Activated CD4-positive, CD25-positive, alpha-beta regulatory T cell (primary cell): ENCODE results near the gene SDK2.

Experiments used
- DNase-seq, 4 experiments: peaks; one replicate each; lab custom pipeline; 2025; lab: John Stamatoyannopoulos, UW

Gene SDK2

DNA sequence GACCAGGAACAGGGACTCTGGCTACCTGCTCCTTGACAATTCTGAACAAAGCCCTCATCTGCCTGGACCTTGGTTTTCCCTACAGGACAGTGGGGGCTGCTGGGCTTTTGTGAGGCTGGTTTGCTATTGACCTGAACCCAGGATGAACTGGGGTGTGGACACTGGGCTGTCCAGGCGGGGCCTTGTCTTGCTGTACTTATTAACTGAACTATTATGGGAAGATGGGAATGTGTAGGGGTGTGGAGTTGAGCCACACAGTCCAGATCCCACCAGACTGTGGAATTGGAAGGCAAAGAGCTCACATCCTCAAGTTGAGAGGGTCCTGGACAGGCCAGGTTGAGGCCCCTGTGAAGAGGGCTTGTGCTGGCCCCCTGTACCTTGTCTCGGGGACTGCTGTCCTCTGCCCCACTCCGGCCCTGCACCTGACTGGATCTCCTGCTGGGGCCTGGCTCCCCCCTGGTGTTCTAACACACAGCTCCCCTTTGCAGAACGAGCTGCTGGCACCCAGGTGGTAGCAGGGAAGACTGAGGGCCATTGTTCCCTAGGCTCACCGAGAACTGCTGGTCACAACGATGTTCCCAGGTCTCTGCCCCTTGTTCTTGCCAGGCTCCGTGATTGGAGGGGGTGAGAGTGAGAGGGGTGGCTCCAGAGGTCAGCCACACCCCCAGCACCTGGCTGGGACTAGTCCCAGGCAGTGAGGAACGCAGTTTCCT is 280.6 kb downstream of the SDK2 start:
- DNase-seq: no peak

DNA sequence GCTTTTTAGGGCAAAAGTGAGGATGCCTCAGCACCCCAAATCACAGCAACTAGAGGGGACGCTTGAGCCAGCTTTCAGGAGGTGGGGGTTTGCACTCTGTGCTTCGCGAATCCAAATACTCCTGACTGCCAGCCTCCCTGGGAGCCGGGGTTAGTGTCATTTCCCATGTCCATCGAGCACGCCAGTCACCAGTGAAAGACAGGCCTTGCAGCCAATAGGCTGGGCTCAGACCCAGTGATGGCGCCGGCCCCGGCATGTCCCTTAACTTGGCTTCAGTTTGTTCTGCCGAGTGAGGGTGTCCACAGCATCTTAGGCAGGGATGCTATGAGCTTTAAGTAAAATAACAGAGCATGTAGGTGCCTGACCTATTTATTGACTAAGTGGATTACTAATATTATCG is 281.5 kb downstream of the SDK2 start:
- DNase-seq: no peak

DNA sequence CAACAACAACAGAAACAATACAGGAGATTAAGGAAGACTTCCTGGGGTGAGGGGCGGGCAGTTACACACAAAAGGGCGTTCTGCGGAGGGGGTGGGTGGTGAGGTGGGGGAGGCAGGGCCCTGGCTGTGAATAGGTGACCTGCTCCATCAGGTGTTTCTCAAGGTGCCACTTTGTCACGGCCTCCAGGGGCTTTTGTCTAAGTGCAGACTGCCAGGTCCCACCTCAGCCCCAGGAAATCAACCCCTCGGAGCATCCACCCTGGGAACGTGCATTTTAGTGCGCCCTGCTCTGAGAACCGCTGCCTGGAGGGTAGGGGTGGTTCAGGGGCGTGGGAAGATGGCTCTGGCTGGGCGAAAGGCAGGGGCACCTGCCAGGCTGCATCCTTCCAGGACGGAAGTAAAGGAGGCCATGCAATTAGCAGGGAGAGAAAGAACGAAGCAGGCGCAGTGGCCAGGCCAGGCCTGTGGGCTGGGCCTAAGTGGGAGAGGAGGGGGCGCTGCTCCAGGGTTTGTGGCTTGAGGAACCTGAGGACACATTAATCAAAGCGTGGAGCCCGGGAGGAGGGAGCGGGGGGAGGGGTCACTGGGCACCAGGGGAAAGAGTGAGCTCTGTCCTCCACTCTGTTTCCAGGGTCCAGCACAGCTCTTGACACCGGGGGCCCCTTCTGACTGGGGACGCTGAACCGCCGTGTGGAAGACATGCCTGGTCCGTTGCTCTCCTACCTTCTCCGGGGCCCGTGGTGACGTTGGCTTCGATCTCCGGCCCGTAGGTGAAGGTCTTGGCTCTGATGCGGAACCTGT is 283.1 kb downstream of the SDK2 start:
- DNase-seq: no peak

DNA sequence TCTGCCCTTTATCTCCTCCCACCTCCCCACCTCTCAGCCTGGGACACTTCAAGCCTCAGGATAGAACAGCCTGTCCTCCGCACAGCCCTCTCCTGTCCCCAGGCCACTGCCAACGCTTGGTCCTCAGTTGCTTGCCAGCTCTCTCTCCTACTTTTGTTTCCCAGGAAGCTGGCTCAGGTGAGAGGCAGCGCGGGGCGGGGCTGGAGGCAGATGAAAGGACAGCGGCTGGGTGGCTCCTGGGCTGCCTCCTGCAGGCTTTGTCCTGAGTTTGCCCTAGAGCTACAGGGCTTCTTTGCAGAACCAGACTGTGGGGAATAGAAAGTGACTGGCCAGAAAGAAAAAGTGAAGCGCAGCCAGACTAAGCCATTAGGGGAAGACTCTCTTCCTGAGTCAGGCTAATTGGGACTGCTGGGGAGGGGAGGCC is 284.2 kb downstream of the SDK2 start:
- DNase-seq: no peak

DNA sequence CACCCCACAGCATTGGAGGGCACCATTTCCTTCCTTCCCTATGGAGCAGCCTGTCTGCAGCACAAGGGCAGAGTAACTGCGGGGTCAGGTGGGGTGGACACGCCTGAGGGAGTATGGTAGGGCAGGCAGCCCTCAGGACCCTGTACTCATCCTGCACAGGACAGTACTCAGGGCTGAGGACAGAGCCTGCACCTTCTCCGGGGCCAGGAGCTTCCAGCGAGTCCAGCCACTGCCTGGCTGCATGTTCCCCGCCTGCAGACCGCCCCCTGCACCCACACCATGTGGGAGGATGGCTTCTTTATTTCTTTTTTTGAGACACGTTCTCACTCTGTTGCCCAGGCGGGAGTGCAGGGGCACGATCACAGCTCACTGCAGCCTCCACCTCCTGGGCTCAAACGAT is 284.9 kb downstream of the SDK2 start:
- no peak for DNase-seq

DNA sequence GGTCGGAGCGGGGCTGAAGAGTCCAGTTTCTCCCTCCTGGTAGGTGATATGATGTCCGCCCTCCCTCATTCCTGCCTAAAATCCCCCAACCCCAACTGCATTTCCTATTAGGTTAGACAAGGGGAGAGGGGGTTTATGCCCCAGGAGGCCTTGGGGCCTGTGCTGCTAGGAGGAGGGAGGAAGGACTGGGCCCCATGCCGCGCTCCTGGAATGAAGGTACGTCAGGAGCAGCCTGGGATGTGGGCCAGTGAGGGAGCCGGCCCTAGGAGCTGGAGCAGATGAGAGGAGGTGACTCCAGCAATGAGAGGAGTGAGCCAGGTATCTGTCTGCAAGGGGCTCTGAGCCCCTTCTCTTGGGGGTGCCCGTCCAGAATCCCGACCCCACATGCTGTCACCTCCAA is 285.6 kb downstream of the SDK2 start:
- DNase-seq: no peak

DNA sequence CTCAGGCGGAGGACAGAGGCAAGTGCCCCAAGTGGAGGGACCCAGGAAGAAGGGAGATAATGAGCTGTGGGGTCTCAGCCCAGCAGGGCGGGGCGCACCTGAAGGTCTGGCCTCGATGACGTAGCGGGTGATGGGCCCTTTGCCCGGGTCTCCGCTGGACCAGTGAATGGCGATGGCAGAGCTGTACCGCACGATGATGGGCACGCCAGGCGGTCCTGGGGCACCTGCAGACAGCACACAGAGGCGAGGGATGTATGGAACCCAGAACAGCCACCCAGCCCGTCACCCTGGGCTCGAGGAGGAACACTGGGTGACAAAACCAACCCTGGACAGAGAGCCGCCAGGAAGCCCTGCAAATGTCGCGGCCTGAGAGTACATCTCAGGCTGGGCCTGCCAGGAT is 286.3 kb downstream of the SDK2 start:
- DNase-seq: no peak

DNA sequence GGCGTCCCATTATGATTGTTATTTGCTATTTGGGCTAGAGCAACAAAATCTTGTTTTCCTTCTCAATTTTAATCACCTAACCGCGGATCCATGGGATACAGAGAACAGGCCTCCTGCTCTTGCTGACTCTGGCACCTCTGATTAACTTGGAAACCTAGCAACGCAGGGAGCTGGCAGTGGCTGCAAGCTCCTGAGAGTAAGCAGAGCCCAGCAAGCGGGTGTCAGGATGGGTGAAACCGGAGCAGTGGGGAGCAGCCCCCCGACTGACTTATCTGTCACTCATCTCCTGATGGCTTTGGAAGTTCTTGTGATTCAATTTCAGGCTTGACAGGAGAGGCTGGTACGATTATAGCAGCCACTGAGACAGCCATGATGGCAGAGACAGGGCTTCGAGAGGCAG is 286.9 kb downstream of the SDK2 start:
- no peak for DNase-seq

DNA sequence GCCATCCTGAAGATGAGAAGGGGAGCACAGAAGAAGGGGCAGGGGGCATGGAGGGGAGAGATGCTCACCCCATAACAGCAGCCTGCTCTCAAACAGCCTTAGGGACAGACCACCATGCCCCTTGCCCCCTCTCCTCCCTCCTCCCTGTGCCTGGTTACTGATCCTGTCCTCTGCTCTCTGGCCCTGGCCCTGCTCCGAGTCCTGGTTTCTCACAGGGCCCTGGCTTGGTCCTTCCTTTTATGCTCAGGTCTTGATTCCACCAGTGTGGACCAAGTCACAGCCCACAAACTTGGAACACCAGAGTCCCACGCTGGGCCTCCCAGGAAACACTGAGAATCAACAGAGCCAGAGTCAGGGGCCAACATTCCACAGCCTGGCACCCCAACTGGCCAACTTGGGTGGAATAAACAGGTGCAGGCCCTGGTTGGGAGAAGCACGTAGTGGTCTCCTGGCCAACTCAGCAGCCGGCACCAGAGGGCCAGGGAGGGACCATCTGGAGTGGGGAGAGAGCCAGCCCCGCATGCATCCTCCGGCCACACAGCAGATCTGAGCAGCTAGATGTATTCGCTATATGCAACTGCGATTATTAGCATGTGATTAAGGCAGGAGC is 287.6 kb downstream of the SDK2 start:
- DNase-seq: no peak

DNA sequence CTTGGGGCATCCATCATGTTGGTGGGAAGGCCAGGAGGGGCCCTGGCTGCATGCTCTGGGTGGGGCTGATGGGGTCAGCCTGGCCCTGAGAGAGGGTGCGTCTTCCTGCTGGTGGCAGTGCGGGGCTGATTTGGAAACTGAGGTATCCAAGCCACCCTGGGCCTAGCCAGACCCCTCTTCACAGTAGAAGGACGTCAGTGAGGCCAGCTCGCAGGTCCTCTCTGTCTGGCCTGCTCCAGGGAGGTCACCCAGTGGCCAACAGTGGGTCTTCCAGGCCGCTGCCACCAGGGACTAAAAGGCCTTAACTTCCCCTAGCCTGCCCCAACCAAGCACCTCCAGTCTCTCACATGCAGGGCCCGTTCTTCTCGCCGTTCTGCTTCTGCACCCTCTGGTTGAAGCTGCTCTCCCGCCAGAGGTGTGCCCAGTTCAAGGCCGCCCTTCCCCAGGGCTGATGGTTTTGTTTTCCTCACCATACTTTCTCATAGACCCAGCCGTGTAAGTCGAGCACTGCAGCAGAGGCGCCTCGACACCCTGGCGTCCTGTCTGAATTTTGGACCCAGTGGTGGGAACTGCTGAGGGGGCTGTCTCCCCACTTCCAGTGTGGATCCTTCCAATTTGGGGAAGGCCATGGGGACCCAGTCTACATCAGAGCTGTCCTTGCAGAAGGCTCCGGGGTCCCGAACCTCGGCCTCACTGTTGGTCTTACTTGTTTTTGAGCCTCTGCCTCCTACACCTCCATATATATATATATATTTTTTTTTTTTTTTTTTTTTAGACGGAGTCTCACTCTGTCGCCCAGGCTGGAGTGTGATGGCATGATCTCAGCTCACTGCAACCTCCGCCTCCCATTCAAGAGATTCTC is 289.6 kb downstream of the SDK2 start:
- no peak for DNase-seq

DNA sequence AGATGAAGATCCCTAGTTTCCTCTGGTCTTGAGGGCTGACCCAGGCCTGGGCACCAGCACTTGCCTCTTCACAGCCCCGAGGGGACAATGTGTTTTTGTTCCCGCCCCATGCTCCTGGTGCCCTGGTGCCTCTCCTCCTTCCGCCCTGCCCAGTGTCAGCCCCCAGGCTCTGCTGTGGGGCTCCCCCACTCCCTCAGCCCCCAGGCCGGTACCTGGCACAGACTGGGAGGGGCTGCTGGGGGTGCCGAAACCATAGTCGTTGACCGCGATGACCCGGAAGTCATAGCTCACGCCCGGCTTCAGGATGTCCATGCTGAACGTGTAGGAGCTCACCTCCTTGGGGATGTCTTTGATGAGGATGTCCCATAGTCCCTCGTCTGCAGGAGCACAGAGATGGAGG is 292.0 kb downstream of the SDK2 start:
- no peak for DNase-seq

DNA sequence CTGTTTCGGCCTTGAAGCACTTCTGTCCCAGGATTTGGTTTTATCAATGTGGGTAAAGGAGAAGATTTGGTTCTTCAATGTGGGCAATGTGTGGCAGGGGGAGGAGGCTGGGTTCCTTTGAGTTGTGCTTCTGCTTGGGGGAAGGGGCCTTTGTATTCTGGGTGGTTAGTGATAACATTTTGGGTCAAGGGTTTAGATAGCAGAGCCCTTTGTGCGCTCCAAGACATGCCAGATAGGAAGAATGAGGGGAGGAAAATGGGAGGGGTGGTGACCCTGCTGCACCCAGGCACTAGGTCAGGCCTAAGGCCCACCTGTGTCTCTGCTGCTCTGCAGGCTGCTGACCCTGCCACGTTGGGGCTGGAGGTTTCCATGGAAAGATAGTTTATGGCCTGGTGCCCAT is 292.5 kb downstream of the SDK2 start:
- no peak for DNase-seq

DNA sequence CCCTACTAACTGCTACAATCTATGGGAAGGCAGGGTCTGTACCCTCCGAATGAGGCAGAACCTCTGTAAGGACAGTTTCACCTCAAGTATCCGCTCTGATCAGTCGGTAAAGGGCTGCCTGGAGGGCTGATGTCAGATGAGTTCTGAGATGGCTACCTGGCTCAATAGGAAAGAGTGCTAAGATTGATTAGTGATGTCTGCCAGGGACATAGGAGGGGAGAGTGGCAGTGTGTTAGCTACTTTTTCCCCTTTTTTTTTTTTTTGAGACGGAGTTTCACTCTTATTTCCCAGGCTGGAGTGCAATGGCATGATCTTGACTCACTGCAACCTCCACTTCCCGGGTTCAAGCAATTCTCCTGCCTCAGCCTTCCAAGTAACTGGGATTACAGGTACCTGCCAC is 293.4 kb downstream of the SDK2 start:
- no peak for DNase-seq

DNA sequence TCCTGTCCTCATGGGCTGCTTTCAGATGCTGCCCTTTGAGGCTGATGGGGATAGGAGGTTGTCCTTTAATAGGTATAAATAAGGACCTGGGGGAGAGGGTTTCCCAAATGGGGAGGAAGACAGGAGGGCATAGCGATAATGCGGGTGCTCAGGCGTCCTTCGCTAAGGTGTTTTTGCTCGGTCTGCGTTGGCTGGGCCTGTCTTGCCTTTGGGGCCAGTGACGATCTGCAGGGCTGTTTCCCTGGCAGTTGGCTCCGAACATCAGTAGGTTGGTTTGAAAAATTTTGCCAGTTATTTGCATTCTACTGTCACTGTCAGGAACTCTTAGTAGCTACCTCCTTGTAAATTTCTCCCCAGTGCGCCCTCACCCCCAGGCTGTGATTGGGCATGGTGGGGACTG is 294.6 kb downstream of the SDK2 start:
- DNase-seq: no peak

DNA sequence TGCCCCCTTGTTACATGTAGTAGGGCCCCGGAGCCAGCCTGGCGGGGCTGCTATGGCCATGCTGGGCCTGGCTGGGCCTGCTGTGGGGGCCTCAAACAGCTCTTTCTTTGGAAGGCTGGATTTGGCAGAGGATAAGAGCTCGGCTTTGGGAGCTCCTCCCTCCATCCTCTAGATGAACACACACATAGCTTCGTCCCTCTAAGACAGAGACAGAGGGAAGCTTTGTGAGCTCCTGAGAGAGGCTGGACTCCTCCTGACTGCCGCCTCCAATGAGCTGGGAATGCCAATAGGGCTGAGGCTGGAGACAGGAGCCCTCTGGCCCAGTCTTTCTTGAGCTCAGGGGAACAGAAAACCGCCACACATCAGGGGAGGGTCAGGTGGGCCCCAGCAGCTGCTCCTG is 295.1 kb downstream of the SDK2 start:
- DNase-seq: no peak

DNA sequence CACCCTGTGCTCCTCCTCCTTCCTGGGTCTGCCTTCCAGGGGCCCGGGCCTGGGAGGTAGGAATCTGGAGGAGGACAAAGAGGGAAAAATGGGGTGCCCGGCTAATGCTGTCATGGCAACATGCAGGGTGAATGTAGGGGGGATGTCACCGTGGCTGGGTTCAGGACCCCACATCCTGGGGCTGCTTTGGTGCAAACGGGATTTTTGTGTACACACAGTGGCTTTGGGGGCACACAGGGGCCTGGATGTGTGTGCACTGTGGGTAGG is 295.5 kb downstream of the SDK2 start:
- DNase-seq: no peak

DNA sequence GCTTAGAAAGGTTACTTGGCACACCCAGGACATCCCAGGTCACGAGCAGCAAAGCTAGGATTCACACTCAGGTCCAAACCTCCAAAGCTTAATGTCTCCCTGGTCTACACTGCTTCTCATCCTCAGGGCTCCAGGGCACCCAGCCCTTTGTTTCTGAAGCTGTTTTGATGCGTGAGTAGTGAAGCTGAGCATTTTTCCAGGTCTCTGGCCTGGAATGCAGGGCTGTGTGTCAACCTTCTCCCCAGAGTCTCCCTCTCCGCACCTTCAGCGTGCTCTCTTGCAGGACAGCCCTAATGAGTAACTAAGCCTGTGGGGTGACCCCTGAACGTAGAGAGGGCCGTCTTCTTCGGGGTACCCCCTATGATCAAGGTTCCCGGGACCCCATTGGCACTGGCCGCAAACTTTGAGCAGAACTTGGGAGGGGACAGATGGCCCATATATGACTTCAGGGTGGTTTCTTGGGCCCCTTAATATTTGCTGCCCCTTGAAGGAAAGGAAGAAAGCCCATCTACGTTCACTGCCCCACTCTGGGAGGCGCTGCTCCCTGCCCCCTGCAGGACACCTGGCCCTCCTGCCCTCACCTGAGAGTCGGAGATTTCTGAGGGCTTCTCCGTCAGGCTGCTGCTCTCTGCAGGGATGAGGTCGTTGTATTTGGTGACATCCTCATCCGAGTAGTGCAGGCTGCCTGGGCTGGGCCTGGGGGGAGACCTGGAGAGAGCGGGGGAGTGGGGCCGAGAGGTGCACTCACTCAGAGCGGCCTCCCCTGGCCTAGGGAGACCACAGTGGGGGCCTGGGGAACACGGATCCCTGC is 296.0 kb downstream of the SDK2 start:
- DNase-seq: no peak

DNA sequence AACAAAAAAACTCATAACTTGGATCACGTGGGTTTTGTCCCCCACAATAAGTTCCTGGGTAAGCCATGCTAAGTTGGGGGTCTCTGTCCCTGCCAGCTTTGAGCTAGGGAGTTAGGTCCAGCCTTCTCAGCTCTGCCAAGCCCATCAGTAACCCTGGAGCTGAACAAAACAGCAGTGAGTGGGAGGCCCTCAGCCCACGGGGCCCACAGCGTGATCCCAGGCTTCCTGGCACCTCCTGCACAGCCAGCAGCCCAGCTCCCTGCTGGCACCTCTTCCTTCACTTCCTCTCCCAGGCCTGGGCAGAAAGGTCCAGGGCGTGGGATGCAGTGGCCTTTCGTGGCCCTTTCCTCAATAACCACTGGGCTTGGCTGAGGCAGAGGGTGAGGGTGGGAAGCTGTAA is 296.9 kb downstream of the SDK2 start:
- DNase-seq: no peak

DNA sequence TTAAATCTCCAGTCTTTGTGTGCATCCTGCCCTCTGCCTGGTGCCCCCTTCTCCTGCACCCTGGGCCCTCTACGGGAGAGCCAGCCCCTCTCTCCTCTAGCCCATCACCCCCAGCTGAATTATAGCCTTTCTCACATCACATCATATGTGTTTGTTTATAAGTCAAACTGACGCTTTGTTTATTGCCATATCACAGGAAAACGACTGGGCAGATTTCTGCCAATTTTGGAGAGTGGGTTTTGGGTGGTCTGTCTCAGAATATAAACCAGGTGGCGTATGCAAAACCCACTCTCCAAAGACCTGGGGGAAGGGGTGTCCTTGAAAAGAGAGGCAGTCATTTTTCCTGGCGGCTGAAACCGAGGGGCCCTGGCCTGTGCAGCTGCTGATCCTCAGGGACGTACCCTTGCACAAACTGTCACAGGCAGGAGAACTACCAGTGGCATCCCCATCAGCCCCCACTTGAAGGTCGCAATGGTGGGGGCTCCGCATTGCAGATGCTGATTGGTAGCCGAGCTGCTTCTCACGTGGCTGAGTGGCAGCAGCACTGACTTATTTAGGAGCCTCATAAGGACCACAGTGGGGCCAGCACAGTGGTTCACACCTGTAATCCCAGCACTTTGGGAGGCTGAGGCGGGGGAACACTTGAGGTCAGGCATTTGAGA is 297.6 kb downstream of the SDK2 start:
- DNase-seq: no peak

DNA sequence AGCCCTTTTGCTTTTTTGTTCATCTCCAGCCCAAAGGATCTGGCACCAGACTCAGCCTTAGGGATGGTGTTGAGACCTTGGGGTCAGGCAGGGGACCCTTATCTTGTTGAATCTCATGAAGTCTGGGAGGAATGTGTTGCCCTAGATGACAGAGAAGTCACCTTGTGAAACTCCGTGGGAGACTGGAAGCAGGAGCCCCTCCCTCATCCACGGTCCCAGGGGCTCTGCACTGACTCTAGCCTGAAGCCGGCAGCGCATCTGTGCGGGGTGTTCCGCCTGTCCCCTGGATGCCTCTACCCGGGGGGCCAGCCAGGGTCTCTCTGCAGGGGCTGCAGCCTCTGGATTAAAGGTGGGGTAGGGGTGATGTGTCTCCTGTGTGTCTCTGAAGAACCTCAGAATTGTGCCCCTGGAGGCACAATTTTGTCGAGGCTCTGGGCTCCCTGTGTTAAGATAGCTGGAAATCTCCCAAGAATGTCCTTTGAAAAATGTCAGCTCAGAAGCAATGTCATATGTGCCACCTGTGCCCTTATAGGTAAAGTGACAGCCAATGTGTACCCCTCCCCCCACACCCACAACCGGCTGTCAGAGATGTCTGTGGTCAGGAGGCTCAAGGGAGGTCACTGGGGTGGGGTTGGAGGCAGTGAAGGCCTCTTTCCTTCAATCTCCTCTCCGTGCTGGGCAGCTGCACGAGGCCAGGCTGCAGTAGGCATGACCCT is 300.3 kb downstream of the SDK2 start:
- DNase-seq: no peak
